GM21423 (cell line): ENCODE results near the gene GOLGA6L9.
"Not testable (repeated sequence)": the region's sequence is repeated elsewhere in the genome, so short reads cannot be mapped to it uniquely, and the experiment has no call there.

Experiments
- ATAC-seq: cut with Tn5 transposase; IDR thresholded peaks from one replicate; pipeline ENCODE4 v1.9.1; 2021; ENCODE audit warnings: mild to moderate bottlenecking, moderate library complexity; ENCODE audit not compliant: unreplicated experiment

The GOLGA6L9 gene, protein sequence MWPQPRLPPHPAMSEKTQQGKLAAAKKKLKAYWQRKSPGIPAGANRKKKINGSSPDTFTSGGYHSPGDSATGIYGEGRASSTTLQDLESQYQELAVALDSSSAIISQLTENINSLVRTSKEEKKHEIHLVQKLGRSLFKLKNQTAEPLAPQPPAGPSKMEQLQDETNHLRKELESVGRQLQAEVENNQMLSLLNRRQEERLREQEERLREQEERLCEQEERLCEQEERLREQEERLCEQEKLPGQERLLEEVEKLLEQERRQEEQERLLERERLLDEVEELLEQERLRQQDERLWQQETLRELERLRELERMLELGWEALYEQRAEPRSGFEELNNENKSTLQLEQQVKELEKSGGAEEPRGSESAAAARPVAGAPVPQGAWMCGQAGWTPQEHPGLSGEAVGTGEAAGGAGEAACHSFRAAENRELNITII

DNA sequence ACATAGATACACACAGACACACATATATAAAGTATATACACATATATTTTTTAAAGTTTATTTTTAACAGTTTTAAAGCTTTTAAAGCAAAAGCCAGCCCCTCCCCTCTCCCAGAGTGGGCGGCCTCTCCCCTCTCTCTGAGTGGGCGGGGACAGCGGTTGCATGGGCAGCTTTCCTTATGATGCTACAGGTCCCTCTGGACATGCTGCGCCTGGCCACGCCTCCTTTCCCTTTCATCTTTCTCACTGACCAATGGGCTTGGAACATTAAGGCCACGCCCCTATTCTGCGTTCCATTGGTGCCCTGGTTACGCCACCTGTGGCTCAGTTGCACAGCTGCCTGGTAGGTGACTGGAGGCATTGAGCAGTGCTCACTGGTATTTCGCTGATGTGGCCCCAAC, at the start of gene GOLGA6L9:
GOLGA6L9 (plus strand) TSS at position 124 of the 400 bp plus-strand sequence; CDS start at position 388, 264 bp downstream.
- not testable (repeated sequence) for ATAC-seq

DNA sequence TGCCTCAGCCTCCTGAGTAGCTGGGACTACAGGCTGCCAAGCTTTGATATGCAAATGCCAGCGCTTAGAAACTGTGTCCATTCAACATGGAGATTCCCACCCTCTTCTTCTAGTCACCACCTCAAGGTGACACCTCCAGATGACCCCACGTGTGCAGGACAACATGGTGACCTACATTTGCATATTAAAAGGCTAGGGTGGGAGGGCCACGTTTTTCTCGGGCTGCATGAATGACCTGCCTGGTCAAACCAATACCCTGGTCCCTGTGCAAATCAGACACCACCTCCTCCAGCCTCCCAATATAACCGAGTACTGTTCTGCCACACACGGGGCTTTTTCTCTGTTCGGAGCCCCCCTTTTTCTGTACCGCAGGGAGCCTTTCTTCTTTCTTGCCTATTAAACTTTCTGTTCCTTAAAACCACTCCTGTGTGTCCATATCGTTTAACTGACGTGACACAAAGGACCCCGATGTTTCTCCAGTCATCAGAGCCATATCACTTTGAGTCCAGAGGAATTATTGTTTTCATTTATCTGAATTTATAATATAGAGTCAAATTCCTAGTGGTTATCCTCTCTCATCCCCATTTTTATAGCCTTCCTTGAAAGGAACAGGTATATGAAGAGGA, 48.2 kb upstream of the GOLGA6L9 start:
- ATAC-seq = not testable (repeated sequence)

DNA sequence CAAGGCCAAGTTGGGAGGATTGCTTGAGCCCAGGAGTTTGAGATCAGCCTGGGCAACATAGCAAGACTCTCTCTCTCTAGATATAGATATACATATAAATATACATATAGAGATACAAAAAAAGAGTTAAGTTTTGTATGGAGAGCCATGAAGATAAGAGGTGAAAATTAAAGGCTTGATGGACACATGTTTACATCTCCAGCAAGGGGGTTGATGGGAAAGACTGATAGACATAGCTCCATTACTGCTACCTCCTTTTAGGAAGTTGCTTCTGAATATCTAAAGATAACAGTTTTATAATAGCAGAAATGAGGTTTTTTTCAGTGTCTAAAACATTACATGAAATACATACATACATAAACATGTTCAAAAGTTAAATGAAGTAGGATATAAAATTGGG, 42.4 kb upstream of the GOLGA6L9 start:
- not testable (repeated sequence) for ATAC-seq

DNA sequence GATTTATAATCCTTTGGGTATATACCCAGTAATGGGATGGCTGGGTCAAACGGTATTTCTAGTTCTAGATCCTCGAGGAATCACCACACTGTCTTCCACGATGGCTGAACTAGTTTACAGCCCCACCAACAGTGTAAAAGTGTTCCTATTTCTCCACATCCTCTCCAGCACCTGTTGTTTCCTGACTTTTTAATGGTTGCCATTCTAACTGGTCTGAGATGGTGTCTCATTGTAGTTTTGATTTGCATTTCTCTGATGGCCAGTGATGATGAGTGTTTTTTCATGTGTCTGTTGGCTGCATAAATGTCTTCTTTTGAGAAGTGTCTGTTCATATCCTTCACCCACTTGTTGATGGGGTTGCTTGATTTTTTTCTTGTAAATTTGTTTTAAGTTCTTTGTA, 39.5 kb upstream of the GOLGA6L9 start:
- ATAC-seq = not testable (repeated sequence)

DNA sequence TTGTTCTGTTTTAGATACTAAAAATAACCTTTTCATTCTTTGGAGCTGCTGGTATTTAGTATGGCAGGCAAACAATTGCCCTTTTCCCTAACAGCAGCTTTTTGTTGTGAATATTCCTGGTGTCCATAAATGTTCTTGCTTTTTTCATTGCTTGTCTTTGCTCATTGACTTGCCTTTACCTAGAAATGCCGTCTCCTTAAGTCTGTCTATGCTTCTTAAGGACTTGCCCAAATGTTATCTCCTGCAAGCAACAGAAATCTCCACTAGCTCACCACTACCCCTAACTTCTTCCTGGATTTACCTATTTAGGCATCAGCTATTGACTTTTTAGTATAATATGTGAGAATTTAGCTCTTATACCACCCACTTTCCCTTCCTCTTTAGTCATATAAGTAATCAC, 37.5 kb upstream of the GOLGA6L9 start:
- not testable (repeated sequence) for ATAC-seq

DNA sequence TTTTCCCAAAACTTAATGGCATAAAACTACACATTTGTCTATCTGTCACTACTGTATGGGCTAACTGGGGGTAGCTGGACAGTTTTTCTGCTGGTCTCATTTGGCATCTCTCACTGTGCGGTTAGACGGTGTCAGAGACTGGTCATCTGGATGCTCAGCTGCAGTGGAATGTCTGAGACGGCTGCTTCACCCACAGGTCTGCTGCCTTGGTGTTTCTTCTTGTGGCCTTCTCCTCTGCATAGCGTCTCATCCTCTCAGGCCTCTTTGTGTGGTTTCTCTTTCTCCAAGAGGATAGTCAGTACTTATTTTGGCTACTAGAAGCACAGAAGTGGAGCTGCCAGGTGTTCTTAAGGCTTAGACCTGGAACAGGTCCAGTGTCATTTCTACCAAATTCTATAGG, 35.9 kb upstream of the GOLGA6L9 start:
- ATAC-seq = no peak

DNA sequence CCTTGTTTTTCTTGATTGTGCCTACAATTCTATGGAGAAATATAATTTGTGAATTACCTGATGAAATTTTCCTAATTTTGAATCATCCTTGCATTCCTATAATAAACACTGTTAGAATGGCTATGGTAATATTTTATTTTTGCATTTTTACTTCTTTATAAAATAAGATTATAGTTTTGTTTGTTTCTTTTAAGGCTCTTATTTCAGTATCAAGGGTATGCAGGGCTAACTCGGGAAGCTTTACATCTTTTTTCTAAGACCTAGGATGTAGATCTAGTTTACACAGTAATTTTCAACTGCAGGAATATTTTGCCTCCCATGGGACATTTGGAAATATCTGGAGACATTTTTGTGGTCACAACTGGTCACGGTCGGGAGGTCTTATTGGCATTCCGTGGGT, 33.8 kb upstream of the GOLGA6L9 start:
- not testable (repeated sequence) for ATAC-seq

DNA sequence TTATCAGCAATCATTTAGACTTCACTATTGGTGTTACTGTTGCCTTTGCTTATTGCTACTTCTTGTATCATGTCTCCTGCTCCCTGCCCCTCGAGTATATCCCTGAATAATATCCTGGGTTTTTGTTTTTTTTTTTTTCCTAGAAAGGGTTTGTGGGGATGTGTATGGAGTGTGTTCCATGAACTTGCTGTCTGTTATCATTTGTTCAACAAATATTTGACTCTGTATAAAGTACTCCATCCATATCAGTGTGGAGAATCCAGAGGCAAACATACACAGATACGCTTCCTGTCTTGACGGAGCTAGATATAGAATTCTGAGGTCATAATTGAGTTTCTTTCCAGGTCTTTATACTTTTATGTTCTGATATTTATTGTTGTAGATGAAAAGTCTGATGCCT, 31.8 kb upstream of the GOLGA6L9 start:
- no peak for ATAC-seq

DNA sequence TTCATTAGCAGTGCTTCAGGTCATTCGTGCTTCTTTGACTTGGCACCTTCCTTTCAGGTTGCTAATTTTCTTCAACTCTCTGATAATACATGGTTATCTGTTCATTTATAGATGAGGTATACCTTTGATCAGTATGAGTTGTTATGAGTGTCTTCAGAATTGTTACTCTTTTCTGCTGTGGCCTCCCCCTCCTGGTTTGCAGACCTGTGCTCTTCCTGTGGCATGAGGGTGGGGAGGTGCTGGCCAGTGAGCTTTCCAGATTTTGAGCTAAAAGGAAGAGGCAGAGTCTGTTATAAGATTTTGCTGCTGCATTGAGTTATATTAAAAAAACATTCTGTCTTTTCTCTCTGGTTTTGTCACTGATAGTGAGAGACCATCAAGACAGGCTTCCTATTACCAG, 30.8 kb upstream of the GOLGA6L9 start:
- no peak for ATAC-seq

DNA sequence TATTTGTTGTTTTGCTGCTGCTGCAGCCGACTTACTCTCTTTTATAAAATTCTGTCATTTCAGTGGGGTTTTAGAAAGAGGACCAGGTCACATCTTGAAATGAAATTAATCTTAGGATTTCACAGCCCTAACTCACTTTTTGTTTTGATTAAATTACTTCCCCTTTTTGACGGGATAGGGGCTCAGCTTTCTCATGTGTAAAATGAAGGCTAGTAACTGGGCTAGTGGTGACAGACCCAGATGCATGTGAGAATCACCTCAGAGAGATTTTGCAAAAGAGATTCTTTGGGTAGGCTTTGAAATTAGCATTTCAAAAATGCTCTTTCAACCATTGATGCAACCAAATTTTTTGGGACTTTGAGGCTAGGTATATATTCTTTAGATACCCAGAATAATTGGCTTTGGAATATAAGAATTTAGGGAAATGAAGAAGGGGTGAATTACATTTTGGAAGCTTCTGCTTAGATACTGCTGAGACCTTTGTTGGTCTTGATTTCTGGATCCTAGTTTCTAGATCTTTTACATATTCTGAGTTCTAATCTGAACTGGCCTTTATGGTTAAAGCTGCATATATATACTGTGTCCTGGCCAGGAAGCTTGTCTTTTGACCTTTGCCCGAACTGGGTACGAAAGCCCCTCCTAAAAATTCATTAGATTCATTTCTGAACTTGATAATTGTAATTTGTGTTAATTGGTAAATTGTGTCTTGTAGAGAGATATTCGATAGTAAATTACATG, 30.1 kb upstream of the GOLGA6L9 start:
- peak; percentile 84 for ATAC-seq

DNA sequence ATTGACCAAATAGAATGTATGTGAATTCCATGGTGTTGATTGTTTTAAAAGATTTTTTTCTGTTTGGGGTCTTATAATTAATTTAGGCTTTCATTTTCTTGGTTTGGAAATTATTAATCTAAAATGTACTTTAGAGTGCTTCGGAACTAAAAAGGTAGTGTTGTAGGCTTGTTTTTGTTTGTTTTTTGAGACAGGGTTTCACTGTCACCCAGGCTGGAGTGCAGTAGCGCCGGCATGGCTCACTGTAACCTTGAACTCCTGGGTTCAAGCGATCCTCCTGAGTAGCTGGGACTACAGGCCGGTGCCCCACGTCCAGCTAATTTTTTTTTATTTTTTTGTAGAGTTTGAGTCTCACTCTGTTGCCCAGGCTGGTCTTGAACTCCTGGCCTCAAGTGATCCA, 27.7 kb upstream of the GOLGA6L9 start:
- not testable (repeated sequence) for ATAC-seq

DNA sequence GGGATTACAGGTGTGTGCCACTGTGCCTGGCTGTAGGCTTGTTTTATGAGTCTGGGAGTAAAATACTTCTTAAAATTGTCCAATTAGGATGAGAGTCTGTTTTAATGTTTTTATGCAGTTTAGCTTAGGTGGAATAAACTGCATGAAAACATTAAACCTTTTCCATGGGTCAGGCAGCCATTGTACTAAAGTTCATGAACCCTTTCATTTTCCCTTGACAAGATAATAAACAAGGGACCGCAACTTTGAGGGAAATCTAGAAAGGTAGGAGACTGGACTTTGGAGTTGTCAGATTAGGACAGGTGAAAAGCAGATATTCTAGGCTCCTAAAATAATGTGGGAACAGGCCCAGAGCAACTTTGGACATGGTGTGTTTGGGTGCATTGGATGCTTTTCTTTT, 27.3 kb upstream of the GOLGA6L9 start:
- ATAC-seq = not testable (repeated sequence)

DNA sequence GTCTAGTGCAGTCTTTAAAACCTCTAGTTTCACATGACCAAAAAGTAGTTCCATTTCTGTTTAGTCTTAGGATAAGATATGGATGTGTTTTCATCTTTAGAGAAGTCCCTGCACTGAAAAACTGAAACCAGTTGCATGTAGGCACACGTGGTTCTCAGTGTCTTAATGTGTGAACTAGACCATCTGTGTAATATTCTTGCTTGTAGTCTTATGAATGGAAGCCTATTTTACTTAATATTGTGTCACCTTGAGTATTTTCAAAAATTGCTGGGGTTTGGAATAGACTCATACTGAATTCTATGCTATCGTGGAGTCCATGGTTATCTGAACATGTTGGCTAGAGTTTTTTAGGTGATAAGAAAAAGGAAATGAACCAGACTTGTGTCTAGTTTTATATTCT, 23.4 kb upstream of the GOLGA6L9 start:
- not testable (repeated sequence) for ATAC-seq

DNA sequence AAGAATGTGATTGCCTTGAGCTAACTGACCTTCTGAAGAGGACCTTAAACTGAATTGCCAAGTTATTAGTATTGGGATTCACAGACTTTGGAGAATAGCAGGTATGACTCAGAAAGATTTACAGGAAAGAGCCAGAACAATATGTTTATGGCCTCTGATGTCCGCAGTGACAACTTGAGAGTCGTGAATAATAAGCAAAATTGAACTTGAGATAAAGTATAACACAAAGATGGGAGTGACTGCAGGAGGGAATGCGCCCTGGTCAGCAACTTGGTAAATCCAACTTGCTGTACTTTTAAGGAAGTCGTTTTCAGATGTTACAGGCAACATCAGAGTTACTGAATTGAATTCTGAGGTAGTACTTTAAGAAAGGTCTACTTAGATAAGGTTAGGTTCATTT, 19.3 kb upstream of the GOLGA6L9 start:
- not testable (repeated sequence) for ATAC-seq

DNA sequence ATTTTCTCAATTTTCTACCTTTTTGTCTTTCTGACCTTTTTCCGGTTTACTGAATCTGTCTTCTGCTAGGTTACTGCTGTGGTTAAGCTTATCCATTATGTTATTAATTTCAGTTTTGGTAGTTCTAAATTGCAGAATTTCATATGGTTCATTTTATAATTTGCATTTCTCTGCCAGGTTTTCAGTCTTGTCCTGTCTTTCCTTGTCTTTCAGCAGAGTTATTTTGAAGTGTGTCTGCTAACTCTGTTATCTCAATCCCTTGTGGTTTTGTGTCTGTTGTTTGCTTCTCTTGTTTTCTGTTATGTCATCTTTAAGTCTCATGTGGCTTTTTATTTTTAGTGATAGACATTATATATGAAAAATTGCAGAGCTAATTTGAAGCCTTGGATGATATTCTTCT, 18.0 kb upstream of the GOLGA6L9 start:
- not testable (repeated sequence) for ATAC-seq

DNA sequence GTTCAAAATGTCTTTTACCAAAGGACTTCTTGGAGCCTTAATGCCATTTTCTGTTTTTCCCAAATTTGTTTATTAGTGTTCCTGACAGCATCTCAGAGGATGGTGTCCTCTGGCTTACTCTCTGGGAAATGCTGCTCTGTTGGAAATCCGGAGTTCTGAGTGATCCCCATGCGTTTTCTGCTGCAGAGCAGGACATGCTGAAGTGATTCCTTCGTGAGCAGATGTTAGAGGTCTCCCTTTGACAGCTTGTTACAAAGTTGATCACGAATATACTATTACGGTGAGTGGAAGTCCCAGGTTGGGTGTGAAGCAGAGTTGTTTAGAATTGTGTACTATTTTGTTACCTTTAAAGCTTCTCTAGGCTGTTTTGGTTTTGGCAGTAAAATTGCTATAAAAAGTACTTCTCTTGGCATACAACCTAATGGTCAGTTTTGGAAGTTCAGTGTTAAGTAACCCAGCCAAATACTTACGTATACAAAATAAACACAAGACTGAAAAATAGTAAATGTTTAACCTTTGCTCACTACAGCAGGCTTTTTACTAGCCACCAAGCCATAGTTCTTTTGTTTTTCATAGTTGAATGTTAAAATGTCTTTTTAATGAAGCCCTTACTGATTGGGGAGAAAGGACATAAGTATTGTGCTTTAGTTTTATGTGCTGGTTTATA, 15.0 kb upstream of the GOLGA6L9 start:
- ATAC-seq = not testable (repeated sequence)

DNA sequence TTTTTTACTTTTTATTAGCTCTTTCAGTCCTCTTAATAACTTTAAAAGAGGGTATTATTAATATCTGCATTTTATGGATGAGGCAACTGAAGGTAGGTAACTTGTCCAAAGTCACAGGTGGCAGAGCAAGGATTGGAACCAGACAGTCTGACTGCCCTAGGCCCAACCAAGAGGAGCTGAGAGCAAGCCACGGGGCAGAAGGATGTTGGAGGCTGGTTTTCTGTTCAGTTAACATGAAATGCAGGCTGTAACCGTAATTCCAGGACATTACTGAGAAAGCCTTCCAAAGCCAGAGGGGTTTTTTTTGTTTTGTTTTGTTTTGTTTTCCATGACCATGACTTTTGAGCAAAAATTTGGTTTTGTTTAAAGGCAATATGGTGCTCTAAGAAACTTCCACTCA, 9.1 kb upstream of the GOLGA6L9 start:
- not testable (repeated sequence) for ATAC-seq

DNA sequence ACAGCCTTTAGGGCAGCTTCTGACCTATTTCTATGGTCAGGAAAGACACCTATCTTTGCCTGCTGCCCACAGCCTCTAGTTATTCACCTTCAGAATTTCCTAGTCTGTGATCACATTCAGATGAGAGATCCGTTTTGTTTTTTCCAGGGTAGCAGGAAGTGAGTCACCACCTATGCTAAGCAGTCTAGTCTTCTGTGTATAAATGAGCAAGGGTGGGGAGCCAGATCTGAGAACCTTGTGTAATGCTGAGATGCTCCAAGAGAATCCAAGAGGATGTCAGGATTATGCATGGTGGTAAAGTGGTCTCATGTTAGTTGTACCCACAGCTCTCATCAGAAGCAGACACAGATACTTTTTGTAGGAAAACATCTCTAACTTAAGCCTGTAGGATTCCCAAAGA, 8.7 kb upstream of the GOLGA6L9 start:
- ATAC-seq = not testable (repeated sequence)

DNA sequence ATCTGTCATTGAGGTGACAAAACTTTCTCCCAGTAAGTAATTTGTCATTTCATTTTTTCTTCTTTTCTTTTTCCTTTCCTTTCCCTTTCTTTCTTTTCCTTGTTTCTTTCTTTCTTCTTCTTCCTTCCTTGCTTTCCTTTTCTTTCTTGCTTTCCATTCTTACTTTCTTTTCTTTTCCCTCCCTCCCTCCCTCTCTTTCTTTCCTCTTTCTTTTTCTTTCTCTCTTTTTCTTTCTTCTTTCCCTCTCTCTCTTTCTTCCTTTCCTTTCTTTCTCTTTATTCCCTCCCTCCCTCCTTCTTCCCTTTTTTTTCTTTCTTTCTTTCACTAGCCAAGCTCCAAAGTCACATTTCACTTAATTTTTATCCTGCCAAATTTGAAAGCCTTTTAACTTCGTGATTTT, 2.5 kb upstream of the GOLGA6L9 start:
- not testable (repeated sequence) for ATAC-seq

DNA sequence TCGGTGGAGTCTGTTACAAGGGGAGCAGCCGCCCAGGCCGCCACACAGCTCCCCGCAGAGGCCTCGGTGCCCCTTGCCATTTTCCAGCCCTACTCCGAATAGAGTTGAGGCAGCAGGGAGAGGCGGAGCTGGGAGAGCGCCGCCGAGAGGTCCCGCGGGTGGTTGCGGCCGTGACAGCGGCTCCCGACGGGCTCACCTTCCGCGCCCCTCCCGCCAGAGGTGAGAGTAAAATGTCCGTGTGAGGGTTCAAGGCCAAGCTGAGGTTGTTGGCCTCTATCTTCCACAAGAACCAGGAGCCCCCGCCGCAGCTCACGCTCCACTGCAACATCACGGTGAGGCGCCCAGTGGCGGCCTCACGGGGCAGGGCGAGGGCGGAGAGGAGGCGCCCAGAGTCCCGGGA, 15.8 kb downstream of the GOLGA6L9 start:
- ATAC-seq = not testable (repeated sequence)

DNA sequence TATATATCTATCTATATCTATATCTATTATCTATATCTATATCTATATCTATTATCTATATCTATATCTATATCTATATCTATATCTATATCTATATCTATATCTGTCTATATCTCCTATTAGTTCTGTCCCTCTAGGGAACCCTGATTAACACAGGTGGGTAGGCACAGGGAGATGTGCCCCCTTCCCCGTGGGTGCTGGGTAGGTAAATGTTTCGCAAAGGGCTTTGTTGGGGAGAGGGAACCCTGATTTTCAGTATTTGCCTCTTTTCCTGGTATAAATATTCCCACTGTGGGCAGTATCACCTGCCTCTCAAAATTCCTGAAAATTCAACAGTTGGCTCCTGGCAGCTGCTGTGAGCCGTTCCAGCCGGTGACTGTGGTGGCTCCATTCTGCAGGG, 27.7 kb downstream of the GOLGA6L9 start:
- ATAC-seq = not testable (repeated sequence)
